GM21367 (cell line): Measurements from ENCODE around the gene LTB.

Experiments
- ATAC-seq: cut with Tn5 transposase; IDR thresholded peaks from one replicate; pipeline ENCODE4 v1.9.1; 2021; ENCODE audit not compliant: unreplicated experiment

The LTB gene

DNA sequence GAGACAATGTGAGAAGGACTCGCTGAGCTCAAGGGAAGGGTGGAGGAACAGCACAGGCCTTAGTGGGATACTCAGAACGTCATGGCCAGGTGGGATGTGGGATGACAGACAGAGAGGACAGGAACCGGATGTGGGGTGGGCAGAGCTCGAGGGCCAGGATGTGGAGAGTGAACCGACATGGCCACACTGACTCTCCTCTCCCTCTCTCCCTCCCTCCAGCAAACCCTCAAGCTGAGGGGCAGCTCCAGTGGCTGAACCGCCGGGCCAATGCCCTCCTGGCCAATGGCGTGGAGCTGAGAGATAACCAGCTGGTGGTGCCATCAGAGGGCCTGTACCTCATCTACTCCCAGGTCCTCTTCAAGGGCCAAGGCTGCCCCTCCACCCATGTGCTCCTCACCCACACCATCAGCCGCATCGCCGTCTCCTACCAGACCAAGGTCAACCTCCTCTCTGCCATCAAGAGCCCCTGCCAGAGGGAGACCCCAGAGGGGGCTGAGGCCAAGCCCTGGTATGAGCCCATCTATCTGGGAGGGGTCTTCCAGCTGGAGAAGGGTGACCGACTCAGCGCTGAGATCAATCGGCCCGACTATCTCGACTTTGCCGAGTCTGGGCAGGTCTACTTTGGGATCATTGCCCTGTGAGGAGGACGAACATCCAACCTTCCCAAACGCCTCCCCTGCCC is 5.2 kb downstream of the LTB start:
- ATAC-seq: no peak

DNA sequence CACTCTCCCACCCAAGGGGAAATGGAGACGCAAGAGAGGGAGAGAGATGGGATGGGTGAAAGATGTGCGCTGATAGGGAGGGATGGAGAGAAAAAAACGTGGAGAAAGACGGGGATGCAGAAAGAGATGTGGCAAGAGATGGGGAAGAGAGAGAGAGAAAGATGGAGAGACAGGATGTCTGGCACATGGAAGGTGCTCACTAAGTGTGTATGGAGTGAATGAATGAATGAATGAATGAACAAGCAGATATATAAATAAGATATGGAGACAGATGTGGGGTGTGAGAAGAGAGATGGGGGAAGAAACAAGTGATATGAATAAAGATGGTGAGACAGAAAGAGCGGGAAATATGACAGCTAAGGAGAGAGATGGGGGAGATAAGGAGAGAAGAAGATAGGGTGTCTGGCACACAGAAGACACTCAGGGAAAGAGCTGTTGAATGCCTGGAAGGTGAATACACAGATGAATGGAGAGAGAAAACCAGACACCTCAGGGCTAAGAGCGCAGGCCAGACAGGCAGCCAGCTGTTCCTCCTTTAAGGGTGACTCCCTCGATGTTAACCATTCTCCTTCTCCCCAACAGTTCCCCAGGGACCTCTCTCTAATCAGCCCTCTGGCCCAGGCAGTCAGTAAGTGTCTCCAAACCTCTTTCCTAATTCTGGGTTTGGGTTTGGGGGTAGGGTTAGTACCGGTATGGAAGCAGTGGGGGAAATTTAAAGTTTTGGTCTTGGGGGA is 6.1 kb downstream of the LTB start:
- ATAC-seq: no peak

DNA sequence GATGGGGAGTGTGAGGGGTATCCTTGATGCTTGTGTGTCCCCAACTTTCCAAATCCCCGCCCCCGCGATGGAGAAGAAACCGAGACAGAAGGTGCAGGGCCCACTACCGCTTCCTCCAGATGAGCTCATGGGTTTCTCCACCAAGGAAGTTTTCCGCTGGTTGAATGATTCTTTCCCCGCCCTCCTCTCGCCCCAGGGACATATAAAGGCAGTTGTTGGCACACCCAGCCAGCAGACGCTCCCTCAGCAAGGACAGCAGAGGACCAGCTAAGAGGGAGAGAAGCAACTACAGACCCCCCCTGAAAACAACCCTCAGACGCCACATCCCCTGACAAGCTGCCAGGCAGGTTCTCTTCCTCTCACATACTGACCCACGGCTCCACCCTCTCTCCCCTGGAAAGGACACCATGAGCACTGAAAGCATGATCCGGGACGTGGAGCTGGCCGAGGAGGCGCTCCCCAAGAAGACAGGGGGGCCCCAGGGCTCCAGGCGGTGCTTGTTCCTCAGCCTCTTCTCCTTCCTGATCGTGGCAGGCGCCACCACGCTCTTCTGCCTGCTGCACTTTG is 6.8 kb downstream of the LTB start, which contains the start of gene TNF:
Gene TNF (plus strand): TSS at position 231 of the 567 bp plus-strand sequence. CDS start 177 bp downstream, at position 408.
- ATAC-seq: no peak

DNA sequence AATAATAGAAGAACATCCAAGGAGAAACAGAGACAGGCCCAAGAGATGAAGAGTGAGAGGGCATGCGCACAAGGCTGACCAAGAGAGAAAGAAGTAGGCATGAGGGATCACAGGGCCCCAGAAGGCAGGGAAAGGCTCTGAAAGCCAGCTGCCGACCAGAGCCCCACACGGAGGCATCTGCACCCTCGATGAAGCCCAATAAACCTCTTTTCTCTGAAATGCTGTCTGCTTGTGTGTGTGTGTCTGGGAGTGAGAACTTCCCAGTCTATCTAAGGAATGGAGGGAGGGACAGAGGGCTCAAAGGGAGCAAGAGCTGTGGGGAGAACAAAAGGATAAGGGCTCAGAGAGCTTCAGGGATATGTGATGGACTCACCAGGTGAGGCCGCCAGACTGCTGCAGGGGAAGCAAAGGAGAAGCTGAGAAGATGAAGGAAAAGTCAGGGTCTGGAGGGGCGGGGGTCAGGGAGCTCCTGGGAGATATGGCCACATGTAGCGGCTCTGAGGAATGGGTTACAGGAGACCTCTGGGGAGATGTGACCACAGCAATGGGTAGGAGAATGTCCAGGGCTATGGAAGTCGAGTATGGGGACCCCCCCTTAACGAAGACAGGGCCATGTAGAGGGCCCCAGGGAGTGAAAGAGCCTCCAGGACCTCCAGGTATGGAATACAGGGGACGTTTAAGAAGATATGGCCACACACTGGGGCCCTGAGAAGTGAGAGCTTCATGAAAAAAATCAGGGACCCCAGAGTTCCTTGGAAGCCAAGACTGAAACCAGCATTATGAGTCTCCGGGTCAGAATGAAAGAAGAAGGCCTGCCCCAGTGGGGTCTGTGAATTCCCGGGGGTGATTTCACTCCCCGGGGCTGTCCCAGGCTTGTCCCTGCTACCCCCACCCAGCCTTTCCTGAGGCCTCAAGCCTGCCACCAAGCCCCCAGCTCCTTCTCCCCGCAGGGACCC is 7.8 kb downstream of the LTB start:
- no peak for ATAC-seq

DNA sequence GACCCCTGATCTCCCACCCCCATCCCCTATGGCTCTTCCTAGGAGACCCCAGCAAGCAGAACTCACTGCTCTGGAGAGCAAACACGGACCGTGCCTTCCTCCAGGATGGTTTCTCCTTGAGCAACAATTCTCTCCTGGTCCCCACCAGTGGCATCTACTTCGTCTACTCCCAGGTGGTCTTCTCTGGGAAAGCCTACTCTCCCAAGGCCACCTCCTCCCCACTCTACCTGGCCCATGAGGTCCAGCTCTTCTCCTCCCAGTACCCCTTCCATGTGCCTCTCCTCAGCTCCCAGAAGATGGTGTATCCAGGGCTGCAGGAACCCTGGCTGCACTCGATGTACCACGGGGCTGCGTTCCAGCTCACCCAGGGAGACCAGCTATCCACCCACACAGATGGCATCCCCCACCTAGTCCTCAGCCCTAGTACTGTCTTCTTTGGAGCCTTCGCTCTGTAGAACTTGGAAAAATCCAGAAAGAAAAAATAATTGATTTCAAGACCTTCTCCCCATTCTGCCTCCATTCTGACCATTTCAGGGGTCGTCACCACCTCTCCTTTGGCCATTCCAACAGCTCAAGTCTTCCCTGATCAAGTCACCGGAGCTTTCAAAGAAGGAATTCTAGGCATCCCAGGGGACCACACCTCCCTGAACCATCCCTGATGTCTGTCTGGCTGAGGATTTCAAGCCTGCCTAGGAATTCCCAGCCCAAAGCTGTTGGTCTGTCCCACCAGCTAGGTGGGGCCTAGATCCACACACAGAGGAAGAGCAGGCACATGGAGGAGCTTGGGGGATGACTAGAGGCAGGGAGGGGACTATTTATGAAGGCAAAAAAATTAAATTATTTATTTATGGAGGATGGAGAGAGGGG is 8.8 kb downstream of the LTB start:
- ATAC-seq: no peak

DNA sequence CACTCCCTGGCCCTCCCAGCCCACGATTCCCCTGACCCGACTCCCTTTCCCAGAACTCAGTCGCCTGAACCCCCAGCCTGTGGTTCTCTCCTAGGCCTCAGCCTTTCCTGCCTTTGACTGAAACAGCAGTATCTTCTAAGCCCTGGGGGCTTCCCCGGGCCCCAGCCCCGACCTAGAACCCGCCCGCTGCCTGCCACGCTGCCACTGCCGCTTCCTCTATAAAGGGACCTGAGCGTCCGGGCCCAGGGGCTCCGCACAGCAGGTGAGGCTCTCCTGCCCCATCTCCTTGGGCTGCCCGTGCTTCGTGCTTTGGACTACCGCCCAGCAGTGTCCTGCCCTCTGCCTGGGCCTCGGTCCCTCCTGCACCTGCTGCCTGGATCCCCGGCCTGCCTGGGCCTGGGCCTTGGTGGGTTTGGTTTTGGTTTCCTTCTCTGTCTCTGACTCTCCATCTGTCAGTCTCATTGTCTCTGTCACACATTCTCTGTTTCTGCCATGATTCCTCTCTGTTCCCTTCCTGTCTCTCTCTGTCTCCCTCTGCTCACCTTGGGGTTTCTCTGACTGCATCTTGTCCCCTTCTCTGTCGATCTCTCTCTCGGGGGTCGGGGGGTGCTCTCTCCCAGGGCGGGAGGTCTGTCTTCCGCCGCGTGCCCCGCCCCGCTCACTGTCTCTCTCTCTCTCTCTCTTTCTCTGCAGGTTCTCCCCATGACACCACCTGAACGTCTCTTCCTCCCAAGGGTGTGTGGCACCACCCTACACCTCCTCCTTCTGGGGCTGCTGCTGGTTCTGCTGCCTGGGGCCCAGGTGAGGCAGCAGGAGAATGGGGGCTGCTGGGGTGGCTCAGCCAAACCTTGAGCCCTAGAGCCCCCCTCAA is 9.9 kb downstream of the LTB start, which contains the start of gene LTA:
Gene LTA (plus strand): TSS at position 249 of the 871 bp plus-strand sequence. CDS start 454 bp downstream, at position 703.
- ATAC-seq: no peak

DNA sequence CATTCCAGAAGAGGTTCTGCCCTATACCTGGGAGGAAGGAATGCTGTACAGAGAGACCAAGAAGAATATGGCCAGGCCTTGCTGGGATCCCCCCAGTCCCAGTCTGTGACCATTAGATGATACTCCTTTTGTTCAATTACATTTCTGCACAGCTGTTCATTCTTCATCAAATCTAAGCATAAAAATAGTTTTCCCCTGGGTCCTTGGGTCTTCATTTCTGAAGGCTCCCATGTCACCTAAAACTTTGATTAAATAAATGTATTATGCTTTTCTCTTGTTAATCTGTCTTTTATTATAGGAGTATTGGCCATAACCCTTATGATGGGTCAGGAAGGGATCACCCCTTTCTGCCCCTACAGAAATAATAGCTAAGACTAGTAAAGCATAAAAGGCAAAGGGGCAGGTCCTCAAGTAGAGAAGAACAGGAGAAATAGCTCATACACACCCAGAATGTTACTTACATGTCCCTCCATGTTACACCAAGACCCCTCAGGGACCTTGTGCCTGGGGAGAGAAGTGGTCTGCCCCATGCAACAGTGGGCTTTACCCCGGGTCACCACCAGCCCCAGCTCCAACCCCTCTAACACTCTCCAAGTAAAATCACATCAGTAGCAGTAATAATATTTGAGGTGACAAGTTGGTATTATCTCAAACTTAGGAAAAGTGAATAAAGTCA is 12.2 kb downstream of the LTB start:
- no peak for ATAC-seq

DNA sequence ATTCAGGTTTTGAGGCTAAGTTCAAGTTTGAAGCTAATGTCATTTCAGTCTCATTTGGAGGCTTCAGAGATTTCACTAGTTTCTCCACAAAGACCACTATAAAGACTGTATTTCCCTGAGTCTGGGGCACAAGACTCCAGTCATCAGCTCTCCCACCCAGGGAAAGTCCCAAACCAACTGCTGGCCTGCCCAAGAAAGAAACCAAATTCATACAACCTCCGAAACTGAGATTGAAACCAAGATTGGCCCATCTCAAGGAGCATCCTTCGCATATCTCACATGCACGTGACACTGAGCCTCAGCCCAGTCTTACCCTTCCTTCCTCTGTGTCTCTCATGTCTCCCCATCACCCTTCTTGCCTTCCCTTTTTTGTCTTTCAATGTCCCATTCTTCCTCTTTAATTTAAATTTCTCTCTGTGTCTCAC is 13.7 kb downstream of the LTB start:
- peak; percentile 47 for ATAC-seq

DNA sequence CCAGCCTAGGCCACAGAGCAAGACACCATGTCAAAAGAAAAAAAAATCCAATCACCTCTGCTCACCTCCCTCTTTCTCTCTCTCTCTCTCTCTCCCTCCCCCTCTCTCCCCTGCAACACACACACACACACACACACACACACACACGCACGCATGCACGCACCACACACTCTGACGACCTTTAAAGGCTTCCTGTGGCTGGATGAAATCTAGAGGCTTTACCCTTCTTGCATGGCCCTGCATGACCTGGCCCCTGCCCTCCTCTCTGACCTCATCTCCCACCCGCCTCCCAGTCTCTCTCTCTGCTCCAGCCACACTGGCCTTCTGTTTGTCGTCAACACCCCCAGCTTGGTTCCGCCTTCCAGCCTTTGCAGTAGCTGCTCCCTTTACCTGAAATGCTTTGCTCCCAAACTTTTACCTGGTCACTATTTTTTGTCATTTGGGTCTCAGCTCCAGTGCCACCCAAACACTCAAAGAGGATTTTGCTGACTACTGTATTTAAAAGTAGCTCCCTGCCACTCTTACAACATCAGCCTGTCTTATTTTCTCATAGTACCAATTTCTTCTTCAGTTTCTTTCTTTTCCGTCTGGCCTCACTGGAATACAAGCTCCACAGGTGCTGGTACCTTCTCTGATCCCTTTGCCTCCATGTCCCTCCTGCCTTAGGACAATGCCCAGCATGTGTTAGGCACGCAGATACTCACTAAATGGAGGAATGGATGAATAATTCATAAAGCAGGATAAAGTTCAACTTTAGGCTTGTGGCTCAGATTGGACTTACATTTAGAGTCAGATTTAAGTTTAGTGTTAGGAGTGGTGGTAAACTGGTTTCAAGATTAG is 14.5 kb downstream of the LTB start:
- ATAC-seq: no peak

DNA sequence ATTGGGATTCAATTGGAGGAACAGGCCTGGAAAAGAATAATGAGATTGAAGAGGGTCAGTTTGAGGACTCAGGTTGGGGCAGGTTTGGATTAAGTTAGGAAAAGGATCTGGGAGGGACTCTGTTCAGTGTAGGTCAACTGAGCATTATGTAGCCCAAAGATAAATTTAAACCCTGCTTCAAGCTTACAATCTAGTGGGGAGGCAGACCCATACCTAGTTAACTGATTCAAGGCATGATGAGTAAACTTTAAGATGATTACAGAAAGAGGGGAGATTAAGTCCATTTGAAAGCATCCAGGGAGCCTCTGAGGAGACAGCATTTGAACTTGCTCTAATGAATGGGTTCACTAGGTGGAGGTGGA is 21.5 kb downstream of the LTB start:
- ATAC-seq: no peak

DNA sequence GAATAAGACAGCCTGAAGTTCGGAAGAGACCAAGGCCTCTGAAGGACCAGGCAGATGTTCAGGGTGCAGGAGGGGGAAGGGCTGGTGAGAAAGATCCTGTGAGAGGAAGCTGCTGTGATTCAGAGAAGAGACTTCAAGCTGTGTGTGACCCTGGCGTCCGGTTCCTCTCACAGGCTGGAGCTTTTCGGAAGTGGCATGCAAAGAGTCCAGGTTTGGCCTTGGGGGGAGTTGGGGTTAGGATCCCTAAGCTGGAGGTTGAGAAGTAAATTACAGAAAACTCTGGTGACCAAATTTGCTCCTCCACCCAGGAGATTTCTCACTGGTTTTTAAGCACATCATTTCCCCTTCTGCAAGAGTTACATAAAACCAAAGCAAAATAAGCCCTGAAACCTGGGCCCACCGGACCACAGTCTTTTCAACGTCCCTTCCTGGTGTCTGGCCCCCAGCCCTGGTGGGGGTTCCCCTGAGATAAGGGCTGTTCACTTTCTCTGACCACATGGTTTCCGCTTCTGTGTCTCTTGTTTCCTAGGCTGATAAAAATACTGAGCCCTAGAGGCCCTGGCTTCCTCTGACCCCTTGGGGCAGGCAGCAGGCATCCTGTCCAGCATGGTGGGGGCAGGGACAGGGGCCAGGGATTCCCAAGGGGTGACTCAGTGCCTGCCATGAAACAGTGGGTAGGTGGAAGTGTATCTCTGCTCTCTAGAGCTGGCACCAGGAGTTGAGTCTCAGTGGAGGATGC is 22.1 kb downstream of the LTB start:
- ATAC-seq: peak; percentile 48

DNA sequence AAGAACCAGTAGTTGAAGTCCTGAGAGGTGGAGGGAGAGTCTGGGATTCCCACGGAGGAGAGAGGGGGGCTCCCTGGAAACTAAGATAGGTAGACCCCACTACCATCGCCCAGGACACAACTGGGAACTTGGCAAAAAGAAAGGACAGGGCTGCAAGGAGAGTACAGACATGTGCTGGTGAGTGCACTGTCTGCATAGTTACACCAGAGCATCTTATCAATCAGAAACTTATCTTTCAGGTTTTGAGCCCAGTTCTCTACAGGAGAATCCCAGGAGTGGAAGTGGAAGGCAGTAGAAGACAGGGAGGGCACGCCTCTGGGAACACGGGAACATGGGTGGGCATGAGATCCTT is 22.6 kb downstream of the LTB start:
- ATAC-seq: peak; percentile 1

DNA sequence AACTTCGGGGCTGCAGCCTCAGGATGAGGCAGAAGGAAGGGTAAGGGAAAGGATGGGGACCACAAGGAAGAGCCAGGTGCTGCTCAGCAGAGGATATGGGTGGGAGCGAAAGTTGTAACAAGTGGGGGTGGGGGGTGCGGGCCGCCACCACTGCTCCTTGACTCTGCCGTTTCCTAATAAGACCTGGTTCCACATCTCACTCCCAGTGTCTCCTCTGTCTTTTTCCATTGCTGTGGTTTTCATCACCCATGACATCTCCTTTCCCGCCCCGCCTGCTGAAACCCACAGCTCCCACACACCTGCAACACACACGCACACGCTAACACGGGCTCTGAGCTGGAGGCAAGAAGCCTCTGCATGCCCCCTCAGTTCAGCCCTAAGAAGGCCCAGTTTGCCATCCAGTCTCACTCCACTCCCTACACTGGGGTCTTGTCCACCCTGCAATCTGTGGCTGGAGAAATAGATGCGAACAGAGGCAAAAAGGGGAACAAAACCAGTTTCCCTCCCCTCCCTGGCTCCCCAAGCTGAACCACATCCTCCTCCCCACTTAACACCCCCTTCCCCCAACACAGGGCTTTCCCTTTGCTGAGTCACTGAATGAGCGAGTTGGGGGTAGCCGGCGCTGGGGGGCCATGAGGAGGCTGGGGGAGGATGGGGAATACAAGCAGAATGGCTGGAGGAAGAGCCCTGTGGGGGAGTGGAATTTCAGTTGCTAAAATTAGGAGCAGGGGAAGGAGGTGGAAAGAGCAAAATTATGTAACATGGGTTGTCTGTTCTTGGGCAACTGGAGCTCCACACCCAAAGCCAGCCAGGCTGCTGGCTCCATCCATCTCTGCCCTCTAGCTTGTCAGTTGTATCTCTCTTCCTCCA is 23.4 kb downstream of the LTB start:
- ATAC-seq: no peak

DNA sequence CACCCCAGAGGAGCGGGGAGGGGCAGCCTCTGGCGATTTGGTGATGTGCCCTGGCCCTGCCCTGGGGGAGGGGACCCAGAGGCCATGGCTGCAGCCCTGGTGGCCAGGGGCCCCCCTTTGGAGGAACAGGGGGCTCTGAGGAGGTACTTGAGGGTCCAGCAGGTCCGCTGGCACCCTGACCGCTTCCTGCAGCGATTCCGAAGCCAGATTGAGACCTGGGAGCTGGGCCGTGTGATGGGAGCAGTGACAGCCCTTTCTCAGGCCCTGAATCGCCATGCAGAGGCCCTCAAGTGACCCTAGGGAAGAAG is 24.0 kb downstream of the LTB start:
- no peak for ATAC-seq

DNA sequence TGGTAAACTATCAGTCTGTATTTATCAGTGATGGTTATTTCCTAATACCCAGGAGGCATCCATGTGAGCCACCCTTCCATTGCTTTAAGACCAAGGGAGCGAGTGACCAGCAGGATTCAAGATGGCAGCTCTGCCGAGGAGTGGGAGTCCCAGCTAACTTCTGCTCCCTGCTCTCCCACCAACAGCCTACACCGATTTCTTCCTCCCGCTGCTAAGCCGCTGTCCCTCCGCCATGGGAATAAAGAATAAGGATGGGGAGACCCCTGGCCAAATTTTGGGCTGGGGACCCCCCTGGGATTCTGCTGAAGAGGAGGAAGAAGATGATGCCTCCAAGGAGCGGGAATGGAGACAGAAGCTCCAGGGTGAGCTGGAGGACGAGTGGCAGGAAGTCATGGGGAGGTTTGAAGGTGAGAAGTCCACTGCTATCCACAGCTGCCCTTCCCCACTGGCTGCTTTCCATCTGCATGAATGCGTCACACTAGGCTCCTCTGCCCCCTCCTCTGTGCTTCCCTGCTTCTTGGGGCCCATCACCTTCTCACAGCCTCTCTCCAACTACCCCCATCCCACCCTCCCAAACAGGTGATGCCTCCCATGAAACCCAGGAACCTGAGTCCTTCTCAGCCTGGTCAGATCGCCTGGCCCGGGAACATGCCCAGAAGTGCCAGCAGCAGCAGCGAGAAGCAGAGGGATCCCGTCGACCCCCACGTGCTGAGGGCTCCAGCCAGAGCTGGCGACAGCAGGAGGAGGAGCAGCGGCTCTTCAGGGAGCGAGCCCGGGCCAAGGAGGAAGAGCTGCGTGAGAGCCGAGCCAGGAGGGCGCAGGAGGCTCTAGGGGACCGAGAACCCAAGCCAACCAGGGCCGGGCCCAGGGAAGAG is 24.5 kb downstream of the LTB start:
- ATAC-seq: no peak
